Measurements from ENCODE around the gene IVD.

The IVD gene

DNA sequence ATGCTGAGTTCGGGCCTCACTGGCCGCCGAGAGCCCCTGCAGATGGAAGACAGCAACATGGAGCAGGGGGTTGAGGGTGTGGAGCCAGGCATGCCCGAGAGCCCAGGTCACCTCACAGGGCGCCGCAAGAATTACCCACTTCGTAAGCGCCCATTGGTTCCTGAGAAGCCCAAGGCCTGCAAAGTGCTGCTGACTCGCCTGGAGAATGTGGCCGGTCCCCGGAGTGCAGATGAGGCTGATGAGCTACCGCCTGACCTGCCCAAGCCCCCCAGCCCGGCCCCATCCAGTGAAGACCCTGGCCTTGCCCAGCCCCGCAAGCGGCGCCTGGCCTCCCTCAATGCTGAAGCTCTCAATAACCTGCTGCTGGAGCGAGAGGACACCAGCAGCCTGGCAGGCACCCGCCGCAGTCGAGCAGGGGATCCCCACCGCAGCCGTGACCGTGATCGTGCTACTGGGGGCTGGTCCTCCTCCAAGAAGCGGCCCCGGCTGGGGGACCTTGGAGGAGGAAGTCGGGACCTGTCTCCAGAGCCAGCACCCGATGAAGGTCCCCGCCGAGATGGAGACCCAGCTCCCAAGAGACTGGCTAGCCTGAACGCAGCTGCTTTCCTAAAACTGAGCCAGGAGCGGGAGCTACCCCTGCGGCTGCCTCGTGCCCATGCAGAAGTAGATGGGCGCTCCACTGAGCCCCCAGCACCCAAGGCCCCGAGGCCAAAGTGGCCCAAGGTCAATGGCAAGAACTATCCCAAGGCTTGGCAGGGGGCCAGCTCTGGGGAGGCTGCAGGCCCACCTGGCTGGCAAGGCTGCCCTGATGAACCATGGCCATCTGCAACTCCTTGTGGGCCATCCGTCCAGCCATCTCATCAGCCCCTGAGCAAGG is 53.1 kb downstream of the IVD start:
- DNase-seq = no peak
- Histone ChIP-seq H3K9ac (ENCODE audit: low read length) (no peak overlapping the region), H3K18ac (ENCODE audit: low read length) (no peak overlapping the region), H3K23ac (ENCODE audit: low read length) (no peak overlapping the region), H3K4ac (ENCODE audit: low read depth, low read length) (no peak overlapping the region), H2BK120ac (ENCODE audit: low read depth, low read length) (no peak overlapping the region), H2BK15ac (replicated peaks; ENCODE audit: low read depth) (no peak overlapping the region), H3K36me3 (ENCODE audit: control insufficient read depth, insufficient read depth, low read length) (peaks cover 10% of the 10 kb centered on the region), H4K5ac (ENCODE audit: low read length) (no peak overlapping the region), H2BK5ac (ENCODE audit: low read length) (no peak overlapping the region), H3K79me1 (ENCODE audit: low read length) (peaks cover 48% of the 10 kb centered on the region), H4K8ac (ENCODE audit: low read depth, low read length) (no peak overlapping the region), H3K79me2 (ENCODE audit: control insufficient read depth, insufficient read depth, low read length) (peaks cover 62% of the 10 kb centered on the region), H3K56ac (ENCODE audit: low read length) (no peak overlapping the region), H3K4me3 (ENCODE audit: low read length) (no peak overlapping the region), H2AK5ac (ENCODE audit: low read length) (no peak overlapping the region), H3K27ac (ENCODE audit: low read depth, low read length) (no peak overlapping the region), H3K27me3 (ENCODE audit: insufficient read depth, low read length, poor library complexity) (no peaks in the 10 kb centered on the region), H3K4me2 (ENCODE audit: low read length) (no peak overlapping the region), H3K4me1 (ENCODE audit: control insufficient read depth, low read depth, low read length) (peaks cover 12% of the 10 kb centered on the region)
- no CpG with 5 or more reads among the region's 37 CpGs for WGBS (ENCODE audit: extremely low coverage, insufficient coverage, low lambda C conversion rate)

DNA sequence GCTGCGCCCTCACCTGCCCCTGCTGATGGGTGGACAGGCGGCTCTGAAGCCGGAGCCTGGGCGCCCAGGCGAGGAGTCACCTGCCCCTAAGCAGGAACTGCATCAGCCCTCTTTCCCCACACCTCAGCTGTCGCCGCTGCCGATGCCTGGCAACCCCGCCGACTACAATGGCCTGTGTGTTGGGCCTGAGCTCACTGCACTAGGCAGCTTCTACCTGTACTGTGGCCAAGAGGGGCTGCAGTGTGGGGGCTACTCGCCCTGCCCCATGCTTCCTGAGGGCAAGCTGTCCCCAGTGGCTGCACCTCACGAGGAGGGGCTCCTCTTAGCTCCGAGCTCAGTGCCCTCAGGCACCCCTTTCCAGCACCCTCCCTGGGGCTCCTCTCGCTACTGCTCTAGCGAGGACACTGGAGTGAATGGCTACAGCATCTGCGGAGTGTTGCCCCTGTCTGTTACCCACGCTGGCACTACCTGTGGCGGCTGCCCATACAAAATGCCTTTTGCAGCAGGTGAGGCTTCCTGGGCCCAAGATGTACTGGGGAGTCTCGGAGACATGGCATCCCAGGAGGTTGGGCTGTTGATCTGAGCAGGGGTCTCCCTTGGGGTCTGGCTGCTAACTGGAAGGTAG is 53.9 kb downstream of the IVD start:
- Histone ChIP-seq H2AK5ac (ENCODE audit: low read length) (no peak overlapping the region), H3K27ac (ENCODE audit: low read depth, low read length) (no peak overlapping the region), H3K18ac (ENCODE audit: low read length) (no peak overlapping the region), H2BK15ac (replicated peaks; ENCODE audit: low read depth) (no peak overlapping the region), H3K4me1 (ENCODE audit: control insufficient read depth, low read depth, low read length) (peaks cover 9% of the 10 kb centered on the region), H2BK5ac (ENCODE audit: low read length) (no peak overlapping the region), H4K5ac (ENCODE audit: low read length) (no peak overlapping the region), H3K4me2 (ENCODE audit: low read length) (no peak overlapping the region), H3K4ac (ENCODE audit: low read depth, low read length) (no peak overlapping the region), H3K4me3 (ENCODE audit: low read length) (no peak overlapping the region), H3K79me2 (ENCODE audit: control insufficient read depth, insufficient read depth, low read length) (peaks cover 54% of the 10 kb centered on the region), H3K79me1 (ENCODE audit: low read length) (peaks cover 41% of the 10 kb centered on the region), H3K23ac (ENCODE audit: low read length) (no peak overlapping the region), H2BK120ac (ENCODE audit: low read depth, low read length) (no peak overlapping the region), H3K9ac (ENCODE audit: low read length) (no peak overlapping the region), H3K27me3 (ENCODE audit: insufficient read depth, low read length, poor library complexity) (no peaks in the 10 kb centered on the region), H3K36me3 (ENCODE audit: control insufficient read depth, insufficient read depth, low read length) (peaks cover 12% of the 10 kb centered on the region), H3K56ac (ENCODE audit: low read length) (no peak overlapping the region), H4K8ac (ENCODE audit: low read depth, low read length) (no peak overlapping the region)
- no CpG with 5 or more reads among the region's 19 CpGs for WGBS (ENCODE audit: extremely low coverage, insufficient coverage, low lambda C conversion rate)
- DNase-seq = no peak

- no peak overlapping the region for H3K4me2 ChIP-seq (ENCODE audit: low read length)
- no peak overlapping the region for H2BK5ac ChIP-seq (ENCODE audit: low read length)
- no peak for DNase-seq
- H2BK120ac ChIP-seq (ENCODE audit: low read depth, low read length) = no peak overlapping the region
- H3K4ac ChIP-seq (ENCODE audit: low read depth, low read length) = no peak overlapping the region
- H3K79me2 ChIP-seq (ENCODE audit: control insufficient read depth, insufficient read depth, low read length) = peaks cover 45% of the 10 kb centered on the region
- no peak overlapping the region for H4K5ac ChIP-seq (ENCODE audit: low read length)
- H3K4me1 ChIP-seq (ENCODE audit: control insufficient read depth, low read depth, low read length) = peaks cover 2% of the 10 kb centered on the region
- no peak overlapping the region for H3K4me3 ChIP-seq (ENCODE audit: low read length)
- no peak overlapping the region for H3K27ac ChIP-seq (ENCODE audit: low read depth, low read length)
- peaks cover 14% of the 10 kb centered on the region for H3K36me3 ChIP-seq (ENCODE audit: control insufficient read depth, insufficient read depth, low read length)
- peaks cover 35% of the 10 kb centered on the region for H3K79me1 ChIP-seq (ENCODE audit: low read length)
- no peak overlapping the region for H3K18ac ChIP-seq (ENCODE audit: low read length)
- no peak overlapping the region for H2AK5ac ChIP-seq (ENCODE audit: low read length)
- no peak overlapping the region for H4K8ac ChIP-seq (ENCODE audit: low read depth, low read length)
- H3K23ac ChIP-seq (ENCODE audit: low read length) = no peak overlapping the region
- WGBS (ENCODE audit: extremely low coverage, insufficient coverage, low lambda C conversion rate) = no CpG with 5 or more reads among the region's 2 CpGs
- H3K56ac ChIP-seq (ENCODE audit: low read length) = no peak overlapping the region
- H3K27me3 ChIP-seq (ENCODE audit: insufficient read depth, low read length, poor library complexity) = no peaks in the 10 kb centered on the region
- no peak overlapping the region for H2BK15ac ChIP-seq (replicated peaks; ENCODE audit: low read depth)
- H3K9ac ChIP-seq (ENCODE audit: low read length) = no peak overlapping the region
These were observed 54.8 kb downstream of the IVD start for GRCh38 chr15:40460404-40460803.

DNA sequence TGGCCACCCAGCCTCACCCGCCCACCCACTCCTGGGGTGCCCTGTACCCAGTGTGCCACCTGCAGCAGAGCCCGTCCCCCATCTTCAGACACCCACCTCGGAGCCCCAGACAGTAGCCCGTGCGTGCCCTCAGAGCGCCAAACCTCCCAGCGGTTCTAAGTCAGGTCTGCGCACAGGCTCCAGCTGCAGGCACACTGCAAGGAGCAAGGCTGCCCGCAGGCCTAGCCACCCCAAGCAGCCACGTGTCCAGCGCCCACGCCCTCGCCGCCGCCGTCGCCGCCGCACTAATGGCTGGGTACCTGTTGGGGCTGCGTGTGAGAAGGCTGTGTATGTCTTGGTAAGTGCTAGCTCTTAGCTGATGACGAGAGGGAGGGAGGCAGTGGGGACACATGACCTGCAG is 56.4 kb downstream of the IVD start:
- Histone ChIP-seq H3K4me3 (ENCODE audit: low read length) (no peak overlapping the region), H3K27ac (ENCODE audit: low read depth, low read length) (no peak overlapping the region), H2BK120ac (ENCODE audit: low read depth, low read length) (no peak overlapping the region), H2AK5ac (ENCODE audit: low read length) (no peak overlapping the region), H3K9ac (ENCODE audit: low read length) (no peak overlapping the region), H2BK5ac (ENCODE audit: low read length) (no peak overlapping the region), H3K23ac (ENCODE audit: low read length) (no peak overlapping the region), H3K79me2 (ENCODE audit: control insufficient read depth, insufficient read depth, low read length) (peaks cover 30% of the 10 kb centered on the region), H4K5ac (ENCODE audit: low read length) (no peak overlapping the region), H3K79me1 (ENCODE audit: low read length) (peaks cover 26% of the 10 kb centered on the region), H3K56ac (ENCODE audit: low read length) (no peak overlapping the region), H4K8ac (ENCODE audit: low read depth, low read length) (no peak overlapping the region), H3K4me1 (ENCODE audit: control insufficient read depth, low read depth, low read length) (no peaks in the 10 kb centered on the region), H3K4ac (ENCODE audit: low read depth, low read length) (no peak overlapping the region), H3K36me3 (ENCODE audit: control insufficient read depth, insufficient read depth, low read length) (peaks cover 14% of the 10 kb centered on the region), H3K27me3 (ENCODE audit: insufficient read depth, low read length, poor library complexity) (no peaks in the 10 kb centered on the region), H3K4me2 (ENCODE audit: low read length) (no peak overlapping the region), H3K18ac (ENCODE audit: low read length) (no peak overlapping the region), H2BK15ac (replicated peaks; ENCODE audit: low read depth) (no peak overlapping the region)
- no peak for DNase-seq
- no CpG with 5 or more reads among the region's 21 CpGs for WGBS (ENCODE audit: extremely low coverage, insufficient coverage, low lambda C conversion rate)

DNA sequence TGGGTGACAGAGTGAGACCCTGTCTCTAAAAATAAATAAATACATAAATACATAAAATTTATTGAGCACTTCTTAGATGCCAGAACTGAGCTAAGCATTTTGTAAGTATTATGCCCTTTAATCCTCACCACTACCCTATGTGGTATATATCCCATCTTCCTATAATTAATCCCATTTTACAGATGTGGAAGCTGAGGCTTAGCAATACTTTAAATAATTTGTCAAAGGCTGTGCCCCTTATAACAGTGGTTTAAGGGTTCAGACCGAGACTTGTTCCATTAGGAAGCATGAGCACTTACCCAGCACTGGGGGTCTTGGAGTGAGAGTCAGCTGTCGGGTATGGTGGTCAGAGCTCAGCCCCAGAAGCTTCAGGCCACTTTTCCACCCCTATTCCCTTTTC is 57.7 kb downstream of the IVD start:
- H2BK15ac ChIP-seq (replicated peaks; ENCODE audit: low read depth) = no peak overlapping the region
- H3K4ac ChIP-seq (ENCODE audit: low read depth, low read length) = no peak overlapping the region
- no peak overlapping the region for H3K18ac ChIP-seq (ENCODE audit: low read length)
- no peak overlapping the region for H3K23ac ChIP-seq (ENCODE audit: low read length)
- DNase-seq = no peak
- H2AK5ac ChIP-seq (ENCODE audit: low read length) = no peak overlapping the region
- WGBS (ENCODE audit: extremely low coverage, insufficient coverage, low lambda C conversion rate) = no CpG with 5 or more reads among the region's 2 CpGs
- no peak overlapping the region for H4K5ac ChIP-seq (ENCODE audit: low read length)
- H3K4me1 ChIP-seq (ENCODE audit: control insufficient read depth, low read depth, low read length) = no peaks in the 10 kb centered on the region
- no peak overlapping the region for H3K4me3 ChIP-seq (ENCODE audit: low read length)
- no peak overlapping the region for H3K4me2 ChIP-seq (ENCODE audit: low read length)
- H3K9ac ChIP-seq (ENCODE audit: low read length) = no peak overlapping the region
- H3K27me3 ChIP-seq (ENCODE audit: insufficient read depth, low read length, poor library complexity) = no peaks in the 10 kb centered on the region
- peaks cover 15% of the 10 kb centered on the region for H3K36me3 ChIP-seq (ENCODE audit: control insufficient read depth, insufficient read depth, low read length)
- no peak overlapping the region for H4K8ac ChIP-seq (ENCODE audit: low read depth, low read length)
- H3K79me2 ChIP-seq (ENCODE audit: control insufficient read depth, insufficient read depth, low read length) = peaks cover 19% of the 10 kb centered on the region
- peaks cover 17% of the 10 kb centered on the region for H3K79me1 ChIP-seq (ENCODE audit: low read length)
- no peak overlapping the region for H2BK5ac ChIP-seq (ENCODE audit: low read length)
- H2BK120ac ChIP-seq (ENCODE audit: low read depth, low read length) = no peak overlapping the region
- H3K56ac ChIP-seq (ENCODE audit: low read length) = no peak overlapping the region
- no peak overlapping the region for H3K27ac ChIP-seq (ENCODE audit: low read depth, low read length)

Data from mesendoderm (in vitro differentiated cells).